ENCODE results near the gene MEGF8. TPM values are rescaled to one million over a fixed set of nuclear protein-coding genes. Genes with fewer than 3 reads are reported as not detected.

The MEGF8 gene
- total and polyA plus RNA-seq, 9 of the 15 experiments (the other 6 are each of a cell fraction or from before 2014, with no cell fraction given) = 0.28 to 13.1 (median 3.0) TPM

- TF ChIP-seq ZBTB40 (IDR thresholded peaks at IDR 0.05) (0 out of 2 replicates have a peak, but pooled peaks have one; percentile 31), ZBTB40 (CRISPR knock-in tag; IDR thresholded peaks at IDR 0.05) (no peak), CXXC5 (CRISPR knock-in tag; IDR thresholded peaks at IDR 0.05) (peak; percentile 59; the same call in 1 of the 2 replicates), KDM1A (IDR thresholded peaks at IDR 0.05) (no peak), SMAD2 (IDR thresholded peaks at IDR 0.05; ENCODE audit: low read depth, low read length) (no peak), XRCC4 (IDR thresholded peaks at IDR 0.05; ENCODE audit: extremely low read depth, insufficient read depth, insufficient read length) (no peak), CREM (IDR thresholded peaks at IDR 0.05; ENCODE audit: low read depth) (no peak), ZNF280A (IDR thresholded peaks at IDR 0.05; ENCODE audit: low read depth, partially characterized antibody) (no peak), TEAD2 (tag; IDR thresholded peaks at IDR 0.05) (no peak), ZNF282 (CRISPR knock-in tag; IDR thresholded peaks at IDR 0.05) (no peak), ZNF740 (CRISPR knock-in tag; IDR thresholded peaks at IDR 0.05) (no peak), ZNF740 (tag; IDR thresholded peaks at IDR 0.05) (peak in 1 of 2 experiments; percentile 47; a peak in 2 of 4 replicates), HIVEP1 (CRISPR knock-in tag; IDR thresholded peaks at IDR 0.05) (no peak), ZNF830 (CRISPR knock-in tag; IDR thresholded peaks at IDR 0.05) (no peak), MEF2A (IDR thresholded peaks at IDR 0.05; ENCODE audit: control insufficient read depth, low read depth, low read length) (no peak), RBM34 (IDR thresholded peaks at IDR 0.05; ENCODE audit: borderline replicate concordance, insufficient read depth, low read length) (no peak), RB1 (IDR thresholded peaks at IDR 0.05; ENCODE audit: low read depth) (peak; percentile 48; the same call in 1 of the 2 replicates), ZNF232 (CRISPR knock-in tag; IDR thresholded peaks at IDR 0.05) (no peak)
Measured at GRCh38 chr19:42386974-42387707, 61.7 kb downstream of the MEGF8 start (continued).

Data from K562 (cell line).